Naive thymus-derived CD4-positive, alpha-beta T cell (primary cell): ENCODE results near the gene KLF11. TPM values are rescaled to one million over a fixed set of nuclear protein-coding genes. Genes with fewer than 3 reads are reported as not detected.

Source experiments
- ATAC-seq: fragments of 150-1000 bp; cut with Tn5 transposase; 2 replicates; pipeline ENCODE4 v1.10.0; 2021; ENCODE audit warnings: mild to moderate bottlenecking, moderate library complexity
- CTCF ChIA-PET: fragments of 350-600 bp; sonication (Branson Sonifier 250); formaldehyde crosslinking; loops from one replicate; lab custom pipeline; 2021; ENCODE audit warnings: antibody characterized with exemption; lab: Charles Lee
- POLR2A ChIA-PET: fragments of 350-600 bp; sonication (Branson Sonifier 250); formaldehyde crosslinking; loops from one replicate; lab custom pipeline; 2021; ENCODE audit warnings: antibody characterized with exemption, inconsistent platforms; lab: Charles Lee
- DNase-seq, 9 donors: peaks; one replicate each; pipeline versions ENCODE4 v3.0.0 to v3.0.0-alpha.2; 2020 to 2022; ENCODE audit warnings: mixed read lengths in 1 of 9
- H3K27ac ChIP-seq: one replicate; pipeline ENCODE4 v1.7.0; 2013; ENCODE audit warnings: mild to moderate bottlenecking, low read depth, low read length, moderate library complexity
- H3K27me3 ChIP-seq, 2 donors: one replicate each; pipeline ENCODE4 v1.7.0; 2013; ENCODE audit warnings: low read length in 2 of 2, mild to moderate bottlenecking in 2 of 2, moderate library complexity in 2 of 2; ENCODE audit not compliant: control insufficient read depth in 2 of 2, insufficient read depth in 2 of 2
- H3K36me3 ChIP-seq, 3 experiments: 1 replicate in 2 of 3; 2 replicates in 1 of 3; pipeline ENCODE4 v1.7.0; 2013; ENCODE audit warnings: low read length in 3 of 3, mild to moderate bottlenecking in 3 of 3, moderate library complexity in 1 of 3; ENCODE audit not compliant: insufficient read depth in 3 of 3, control insufficient read depth in 2 of 3
- H3K4me1 ChIP-seq, 2 donors: one replicate each; pipeline ENCODE4 v1.7.0; 2013; ENCODE audit warnings: low read length in 2 of 2, mild to moderate bottlenecking in 2 of 2, moderate library complexity in 1 of 2; ENCODE audit not compliant: control insufficient read depth in 2 of 2, insufficient read depth in 2 of 2
- H3K4me3 ChIP-seq: 2 replicates; pipeline ENCODE4 v1.7.0; 2013; ENCODE audit warnings: mild to moderate bottlenecking, low read length
- H3K9me3 ChIP-seq, 3 experiments: 1 replicate in 2 of 3; 2 replicates in 1 of 3; pipeline ENCODE4 v1.7.0; 2013; ENCODE audit warnings: low read length in 3 of 3; ENCODE audit not compliant: control insufficient read depth in 2 of 3
- H3K27ac Mint-ChIP-seq, 9 donors: one replicate each; pipeline ENCODE4 v1.8.0; 2020 to 2022; ENCODE audit warnings: mixed read lengths in 9 of 9, mild to moderate bottlenecking in 8 of 9, moderate library complexity in 5 of 9, inconsistent platforms in 2 of 9
- H3K27me3 Mint-ChIP-seq, 5 donors: one replicate each; pipeline ENCODE4 v1.8.0; 2021 to 2022; ENCODE audit warnings: mixed read lengths in 5 of 5, mild to moderate bottlenecking in 1 of 5
- H3K36me3 Mint-ChIP-seq, 5 donors: one replicate each; pipeline ENCODE4 v1.8.0; 2020 to 2022; ENCODE audit warnings: mixed read lengths in 5 of 5, mild to moderate bottlenecking in 3 of 5, inconsistent platforms in 1 of 5
- H3K4me1 Mint-ChIP-seq, 7 donors: one replicate each; pipeline ENCODE4 v1.8.0; 2020 to 2022; ENCODE audit warnings: mixed read lengths in 7 of 7, mild to moderate bottlenecking in 3 of 7, inconsistent platforms in 1 of 7
- H3K4me3 Mint-ChIP-seq, 10 donors: one replicate each; pipeline ENCODE4 v1.8.0; 2020 to 2022; ENCODE audit warnings: mild to moderate bottlenecking in 10 of 10, mixed read lengths in 10 of 10, moderate library complexity in 6 of 10, inconsistent platforms in 2 of 10
- H3K9me3 Mint-ChIP-seq, 11 donors: one replicate each; pipeline ENCODE4 v1.8.0; 2020 to 2022; ENCODE audit warnings: mixed read lengths in 11 of 11, mild to moderate bottlenecking in 4 of 11, inconsistent platforms in 1 of 11, moderate library complexity in 1 of 11
- intact Hi-C, 2 donors: fragments of 100-400 bp; cut with micrococcal nuclease; formaldehyde crosslinking; loops; one replicate each; pipeline ENCODE4 v1.15.1; 2023
- polyA plus RNA-seq, 2 donors: library from polyadenylated mRNA; unstranded; fragments of 300-500 nt; fragmentation: Illumina TruSeq; gene quantifications; one replicate each; pipeline ENCODE4 v1.2.3, GENCODE V29; 2021
- total RNA-seq, 6 experiments: library from RNA in 5 of 6; stranded (reverse) in 5 of 6; gene quantifications; 1 replicate in 5 of 6; 2 replicates in 1 of 6; pipeline ENCODE4 v1.2.3 and lab custom pipeline; 2021 to 2026

Gene KLF11
- total and polyA plus RNA-seq, 7 experiments from 2014 or later = 1.3 to 48.6 (median 4.8) TPM

GRCh38 chr2:10035053-10035422 is 8.3 kb upstream of the KLF11 start:
- DNase-seq = no peak
- no peaks in the 10 kb centered on the region for H3K9me3 ChIP-seq
- H3K4me1 ChIP-seq = peaks cover 2 to 4% of the 10 kb centered on the region in 2 donors
- no peak for ATAC-seq
- peak overlapping the region in 2 of 9 donors; percentile 22 to 35 for H3K27ac Mint-ChIP-seq
- peaks cover under 1 to 21% (median 8%) of the 10 kb centered on the region in 7 donors for H3K4me1 Mint-ChIP-seq
- no peak overlapping the region for H3K27ac ChIP-seq
- H3K9me3 Mint-ChIP-seq = no peaks in the 10 kb centered on the region
- H3K36me3 ChIP-seq = no peaks in the 10 kb centered on the region
- ChIA-PET POLR2A (interaction anchor here (0.6 kb wide), 1 partner anchor 9 kb away, joined by 3 read pairs; no protein-coding TSS in a partner anchor), CTCF (interaction anchor here (0.7 to 1.6 kb wide), 2 partner anchors 13 to 22 kb away, joined by 3 read pairs; no protein-coding TSS in a partner anchor)
- intact Hi-C loops = no loop called here
- H3K27me3 ChIP-seq = no peaks in the 10 kb centered on the region
- no peak overlapping the region for H3K4me3 ChIP-seq
- H3K36me3 Mint-ChIP-seq = no peaks in the 10 kb centered on the region
- no peak overlapping the region for H3K4me3 Mint-ChIP-seq
- peaks cover 0 to 8% (median 0%) of the 10 kb centered on the region in 5 donors for H3K27me3 Mint-ChIP-seq

DNA sequence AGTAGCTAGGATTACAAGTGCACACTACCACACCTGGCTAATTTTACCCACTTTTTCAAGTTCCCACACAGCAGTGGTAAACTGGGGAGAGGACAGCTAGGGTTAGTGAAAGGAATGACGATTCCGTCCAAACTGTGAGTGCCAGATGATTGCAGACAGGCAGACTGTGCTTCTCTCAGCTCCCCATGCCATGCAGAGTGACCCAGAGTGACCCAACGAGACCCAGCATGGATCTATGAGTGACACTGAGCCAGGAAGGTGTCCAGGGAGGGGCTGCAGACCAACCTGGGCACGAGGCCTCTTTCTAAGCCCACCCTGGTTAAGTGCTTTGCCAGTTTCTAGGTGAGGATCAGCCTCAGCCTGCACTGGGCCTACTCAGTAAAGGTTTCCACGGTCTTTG is 7.7 kb upstream of the KLF11 start:
- Histone ChIP-seq H3K27ac (no peak overlapping the region), H3K4me3 (no peak overlapping the region), H3K27me3 (no peaks in the 10 kb centered on the region), H3K4me1 (no peaks in the 10 kb centered on the region), H3K9me3 (no peaks in the 10 kb centered on the region), H3K36me3 (no peaks in the 10 kb centered on the region)
- H3K36me3 Mint-ChIP-seq = no peaks in the 10 kb centered on the region
- no peaks in the 10 kb centered on the region for H3K9me3 Mint-ChIP-seq
- no peak for DNase-seq
- ATAC-seq = no peak
- H3K4me3 Mint-ChIP-seq = no peak overlapping the region
- peaks cover 0 to 12% (median 0%) of the 10 kb centered on the region in 5 donors for H3K27me3 Mint-ChIP-seq
- intact Hi-C loops = no loop called here
- POLR2A ChIA-PET = no interaction called here
- H3K27ac Mint-ChIP-seq = peak overlapping the region in 1 of 9 donors; percentile 9
- CTCF ChIA-PET = interaction anchor here (0.7 to 1.6 kb wide), 3 partner anchors 12 to 51 kb away, joined by 3 to 4 read pairs (median 3); no protein-coding TSS in a partner anchor
- H3K4me1 Mint-ChIP-seq = peaks cover 0 to 17% (median 4%) of the 10 kb centered on the region in 7 donors

- Mint-ChIP-seq H3K9me3 (no peaks in the 10 kb centered on the region), H3K4me3 (no peak overlapping the region), H3K4me1 (peaks cover 0 to 16% (median 7%) of the 10 kb centered on the region in 7 donors), H3K36me3 (peaks cover 0 to 1% (median 0%) of the 10 kb centered on the region in 5 donors), H3K27me3 (peaks cover 0 to 19% (median 0%) of the 10 kb centered on the region in 5 donors), H3K27ac (no peak overlapping the region)
- Histone ChIP-seq H3K4me1 (no peaks in the 10 kb centered on the region), H3K27ac (no peak overlapping the region), H3K4me3 (no peak overlapping the region), H3K9me3 (no peaks in the 10 kb centered on the region), H3K36me3 (no peaks in the 10 kb centered on the region), H3K27me3 (no peaks in the 10 kb centered on the region)
- ATAC-seq (peak; percentile 91), DNase-seq (peak in 1 of 9 donors; percentile 31)
- CTCF ChIA-PET = interaction anchor here (1.1 to 1.6 kb wide), 3 partner anchors 11 to 52 kb away, joined by 3 to 5 read pairs (median 4); no protein-coding TSS in a partner anchor
- POLR2A ChIA-PET = interaction anchor here (0.6 kb wide), 1 partner anchor 221 kb away, joined by 3 read pairs; no protein-coding TSS in a partner anchor
- intact Hi-C loops = no loop called here
These were observed 7.1 kb upstream of the KLF11 start for GRCh38 chr2:10036095-10036884.

DNA sequence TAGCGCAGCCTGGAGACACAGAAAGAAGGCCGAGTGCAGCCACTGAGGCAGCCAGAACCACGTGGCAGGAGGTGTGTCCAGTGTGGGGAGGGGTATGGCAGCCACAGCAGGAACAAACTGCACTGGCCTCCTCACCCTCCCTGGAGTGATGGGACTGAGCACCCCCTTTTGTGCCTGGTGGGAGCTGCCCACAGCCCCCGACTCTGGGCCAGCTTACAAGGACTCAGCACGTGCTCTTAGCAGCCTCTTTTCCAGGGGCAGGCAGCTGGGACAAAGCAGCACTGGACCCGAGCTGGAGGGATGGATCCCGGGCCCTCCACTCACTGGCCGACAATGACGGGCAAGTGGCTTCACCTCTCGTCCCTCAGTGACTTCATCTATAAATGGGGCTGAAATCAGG is 5.2 kb upstream of the KLF11 start:
- ATAC-seq (no peak), DNase-seq (no peak)
- POLR2A ChIA-PET = interaction anchor here (0.7 kb wide), 1 partner anchor 1123 kb away, joined by 3 read pairs; no protein-coding TSS in a partner anchor
- H3K4me1 Mint-ChIP-seq = peaks cover 7 to 22% (median 12%) of the 10 kb centered on the region in 7 donors
- peaks cover 0 to 1% (median 0%) of the 10 kb centered on the region in 5 donors for H3K36me3 Mint-ChIP-seq
- Histone ChIP-seq H3K36me3 (no peaks in the 10 kb centered on the region), H3K27me3 (no peaks in the 10 kb centered on the region), H3K4me1 (no peaks in the 10 kb centered on the region), H3K27ac (no peak overlapping the region), H3K9me3 (no peaks in the 10 kb centered on the region), H3K4me3 (no peak overlapping the region)
- no peak overlapping the region for H3K27ac Mint-ChIP-seq
- CTCF ChIA-PET = interaction anchor here (0.8 kb wide), 1 partner anchor 52 kb away, joined by 3 read pairs; no protein-coding TSS in a partner anchor
- H3K27me3 Mint-ChIP-seq = peaks cover 0 to 35% (median 0%) of the 10 kb centered on the region in 5 donors
- no peak overlapping the region for H3K4me3 Mint-ChIP-seq
- H3K9me3 Mint-ChIP-seq = peaks cover 0 to 5% (median 0%) of the 10 kb centered on the region in 11 donors
- intact Hi-C loops = no loop called here

GRCh38 chr2:10038716-10039115 is 4.6 kb upstream of the KLF11 start:
- POLR2A ChIA-PET = interaction anchor here (0.8 kb wide), 1 partner anchor 10 kb away, joined by 3 read pairs; no protein-coding TSS in a partner anchor
- no peak for DNase-seq
- H3K27me3 ChIP-seq = no peaks in the 10 kb centered on the region
- H3K4me3 ChIP-seq = no peak overlapping the region
- intact Hi-C loops = no loop called here
- H3K27me3 Mint-ChIP-seq = peaks cover 0 to 33% (median 0%) of the 10 kb centered on the region in 5 donors
- no peak overlapping the region for H3K27ac Mint-ChIP-seq
- H3K36me3 ChIP-seq = no peaks in the 10 kb centered on the region
- no peak overlapping the region for H3K27ac ChIP-seq
- H3K9me3 Mint-ChIP-seq = peaks cover 0 to 5% (median 0%) of the 10 kb centered on the region in 11 donors
- H3K9me3 ChIP-seq = no peaks in the 10 kb centered on the region
- peaks cover 7 to 22% (median 12%) of the 10 kb centered on the region in 7 donors for H3K4me1 Mint-ChIP-seq
- H3K36me3 Mint-ChIP-seq = peaks cover 0 to 1% (median 0%) of the 10 kb centered on the region in 5 donors
- CTCF ChIA-PET = interaction anchor here (0.8 kb wide), 1 partner anchor 52 kb away, joined by 3 read pairs; no protein-coding TSS in a partner anchor
- no peaks in the 10 kb centered on the region for H3K4me1 ChIP-seq
- no peak overlapping the region for H3K4me3 Mint-ChIP-seq
- no peak for ATAC-seq

DNA sequence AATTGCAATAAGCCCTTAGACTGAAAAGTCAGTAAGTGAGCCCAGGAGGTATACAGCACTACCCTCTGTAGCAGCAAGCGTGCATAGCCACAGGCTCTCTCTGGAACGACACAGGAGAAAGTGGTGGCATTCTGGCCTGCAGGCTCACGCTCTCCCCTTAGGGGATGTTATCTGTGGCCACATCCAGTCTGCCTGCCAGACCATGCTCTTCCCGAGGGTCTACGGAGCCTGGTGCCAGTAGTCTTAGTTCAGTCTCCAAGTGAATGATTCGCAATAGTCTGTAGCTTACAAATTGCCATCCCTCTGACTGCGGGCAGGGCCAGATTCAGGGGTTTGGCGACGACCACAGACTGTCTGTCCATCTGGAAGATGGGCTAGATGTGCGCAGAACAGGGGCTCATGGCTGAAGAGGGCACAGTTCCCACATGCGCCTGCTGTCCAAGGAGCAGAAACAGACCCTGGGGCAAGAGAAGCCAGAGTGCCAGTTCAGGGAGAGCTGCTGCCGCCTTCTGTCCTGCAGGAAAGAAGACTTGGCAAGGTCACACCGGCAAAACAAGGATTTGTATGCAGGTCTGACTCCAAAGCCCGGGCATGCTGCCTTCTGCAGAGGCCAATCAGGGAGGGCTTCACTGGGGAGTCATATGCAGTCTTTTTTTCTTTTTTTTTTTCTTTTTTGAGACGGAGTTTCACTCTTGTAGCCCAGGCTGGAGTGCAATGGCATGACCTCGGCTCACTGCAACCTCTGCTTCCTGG is 3.5 kb upstream of the KLF11 start:
- peaks cover 3 to 6% of the 10 kb centered on the region in 2 donors for H3K4me1 ChIP-seq
- Mint-ChIP-seq H3K27ac (peak overlapping the region in 1 of 9 donors; percentile 13), H3K4me3 (no peak overlapping the region), H3K4me1 (peaks cover 11 to 22% (median 19%) of the 10 kb centered on the region in 7 donors), H3K9me3 (peaks cover 0 to 5% (median 0%) of the 10 kb centered on the region in 11 donors), H3K27me3 (peaks cover 0 to 33% (median 0%) of the 10 kb centered on the region in 5 donors), H3K36me3 (peaks cover 0 to 3% (median 0%) of the 10 kb centered on the region in 5 donors)
- no peak overlapping the region for H3K4me3 ChIP-seq
- no peaks in the 10 kb centered on the region for H3K9me3 ChIP-seq
- intact Hi-C loops = loop anchor here (5.0 to 10.0 kb wide), 6 partner anchors 408 to 1203 kb away; partner anchors contain the start of genes ADAM17 (in 1 of the 2), CPSF3 (in 1 of the 2), IAH1 (in 1 of the 2) and ITGB1BP1 (in 1 of the 2)
- ChIA-PET CTCF (interaction anchor here (0.6 kb wide), 1 partner anchor 63 kb away, joined by 3 read pairs; no protein-coding TSS in a partner anchor), POLR2A (no interaction called here)
- ATAC-seq (no peak), DNase-seq (no peak)
- no peak overlapping the region for H3K27ac ChIP-seq
- H3K27me3 ChIP-seq = no peaks in the 10 kb centered on the region
- H3K36me3 ChIP-seq = no peaks in the 10 kb centered on the region
